HUES64 (cell line): Measurements from ENCODE around the gene CIAO2B.
"Not testable (repeated sequence)": the region's sequence is repeated elsewhere in the genome, so short reads cannot be mapped to it uniquely, and the experiment has no call there.

ENCODE experiments used
- H3K27ac ChIP-seq: 2 replicates; pipeline ENCODE4 v1.7.0; 2013; ENCODE audit warnings: low read depth, low read length, inconsistent platforms
- H3K27me3 ChIP-seq: 2 replicates; pipeline ENCODE4 v1.6.1; 2013; ENCODE audit warnings: mild to moderate bottlenecking, low read length; ENCODE audit not compliant: insufficient read depth
- H3K36me3 ChIP-seq: 2 replicates; pipeline ENCODE4 v1.6.1; 2013; ENCODE audit warnings: mild to moderate bottlenecking, low read length; ENCODE audit not compliant: insufficient read depth
- H3K4me1 ChIP-seq: 2 replicates; pipeline ENCODE4 v1.6.1; 2013; ENCODE audit warnings: mild to moderate bottlenecking, low read length, moderate library complexity; ENCODE audit not compliant: insufficient read depth
- H3K4me3 ChIP-seq: 2 replicates; pipeline ENCODE4 v1.5.1; 2013; ENCODE audit warnings: mild to moderate bottlenecking, low read length, moderate library complexity
- H3K9ac ChIP-seq: 2 replicates; pipeline ENCODE4 v1.6.1; 2013; ENCODE audit warnings: mild to moderate bottlenecking, low read depth, low read length
- H3K9me3 ChIP-seq: 2 replicates; pipeline ENCODE4 v1.6.1; 2013; ENCODE audit warnings: low read depth, low read length; ENCODE audit not compliant: insufficient read depth
- WGBS: fragments of 150-250, 120-280 bp; methylation state at CpG from one replicate; pipeline ENCODE4 v1.1.7; 2013; ENCODE audit warnings: missing lambda C conversion rate; 5-methylcytosine and 5-hydroxymethylcytosine counted together

Gene CIAO2B

GRCh38 chr16:66946541-66946940, 12.3 kb upstream of the CIAO2B start:
- no peak overlapping the region for H3K4me3 ChIP-seq
- H3K27me3 ChIP-seq: peaks cover 25% of the 10 kb centered on the region
- H3K9me3 ChIP-seq: 0 out of 2 replicates have a peak, but pooled peaks cover 4% of the 10 kb centered on the region
- H3K36me3 ChIP-seq: peaks cover 22% of the 10 kb centered on the region
- WGBS: 91% methylated on average over 7 of the region's 7 CpGs
- no peak overlapping the region for H3K27ac ChIP-seq
- no peak overlapping the region for H3K9ac ChIP-seq
- H3K4me1 ChIP-seq: no peaks in the 10 kb centered on the region

GRCh38 chr16:66945939-66946338, 11.7 kb upstream of the CIAO2B start:
- Histone ChIP-seq H3K36me3 (peaks cover 27% of the 10 kb centered on the region), H3K9ac (no peak overlapping the region), H3K27me3 (peaks cover 25% of the 10 kb centered on the region), H3K27ac (no peak overlapping the region), H3K9me3 (no peaks in the 10 kb centered on the region), H3K4me1 (no peaks in the 10 kb centered on the region), H3K4me3 (no peak overlapping the region)
- 95% methylated on average over 4 of the region's 4 CpGs for WGBS

DNA sequence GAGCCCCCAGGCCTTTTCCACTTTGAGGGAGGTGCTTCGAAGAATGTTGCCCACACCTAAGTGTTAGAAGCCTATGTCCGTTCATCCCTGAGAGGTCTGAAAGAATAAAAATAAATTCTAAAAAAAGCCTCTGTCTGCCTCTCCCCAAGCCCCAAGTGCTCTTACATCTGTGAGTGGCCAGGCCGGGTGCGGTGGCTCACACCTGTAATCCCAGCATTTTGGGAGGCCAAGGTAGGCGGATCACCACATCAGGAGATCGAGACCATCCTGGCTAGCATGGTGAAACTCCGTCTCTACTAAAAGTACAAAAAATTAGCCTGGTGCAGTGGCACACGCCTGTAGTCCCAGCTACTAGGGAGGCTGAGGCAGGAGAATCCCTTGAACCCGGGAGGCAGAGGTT, 10.8 kb upstream of the CIAO2B start:
- not testable (repeated sequence) for H3K27ac ChIP-seq, H3K4me1 ChIP-seq, H3K4me3 ChIP-seq, H3K9me3 ChIP-seq, H3K9ac ChIP-seq
- Histone ChIP-seq H3K27me3 (peaks cover 25% of the 10 kb centered on the region), H3K36me3 (peaks cover 35% of the 10 kb centered on the region)
- 94% methylated on average over 9 of the region's 9 CpGs for WGBS

GRCh38 chr16:66944054-66944441, 9.8 kb upstream of the CIAO2B start:
- Histone ChIP-seq H3K9me3 (no peaks in the 10 kb centered on the region), H3K9ac (no peak overlapping the region), H3K27ac (no peak overlapping the region), H3K36me3 (peaks cover 38% of the 10 kb centered on the region), H3K4me3 (no peak overlapping the region), H3K4me1 (no peaks in the 10 kb centered on the region), H3K27me3 (peaks cover 17% of the 10 kb centered on the region)
- 100% methylated on average over 3 of the region's 5 CpGs for WGBS

- peaks cover 38% of the 10 kb centered on the region for H3K36me3 ChIP-seq
- H3K27me3 ChIP-seq: peaks cover 12% of the 10 kb centered on the region
- H3K9me3 ChIP-seq: no peaks in the 10 kb centered on the region
- WGBS: 95% methylated on average over 15 of the region's 15 CpGs
- H3K4me1 ChIP-seq: no peaks in the 10 kb centered on the region
- no peak overlapping the region for H3K9ac ChIP-seq
- no peak overlapping the region for H3K27ac ChIP-seq
- no peak overlapping the region for H3K4me3 ChIP-seq
These were observed 9.3 kb upstream of the CIAO2B start for GRCh38 chr16:66943426-66944053.

- WGBS: 93% methylated on average over 5 of the region's 5 CpGs
- no peak overlapping the region for H3K27ac ChIP-seq
- no peaks in the 10 kb centered on the region for H3K9me3 ChIP-seq
- H3K4me3 ChIP-seq: no peak overlapping the region
- H3K27me3 ChIP-seq: peaks cover 6% of the 10 kb centered on the region
- no peaks in the 10 kb centered on the region for H3K4me1 ChIP-seq
- no peak overlapping the region for H3K9ac ChIP-seq
- peaks cover 38% of the 10 kb centered on the region for H3K36me3 ChIP-seq
These were observed 8.8 kb upstream of the CIAO2B start for GRCh38 chr16:66942981-66943380.

GRCh38 chr16:66940236-66940635, 6.0 kb upstream of the CIAO2B start:
- Histone ChIP-seq H3K27me3 (peaks cover 9% of the 10 kb centered on the region), H3K9me3 (no peaks in the 10 kb centered on the region), H3K4me3 (no peak overlapping the region), H3K4me1 (no peaks in the 10 kb centered on the region), H3K9ac (no peak overlapping the region), H3K36me3 (peaks cover 38% of the 10 kb centered on the region), H3K27ac (no peak overlapping the region)
- WGBS: 95% methylated on average over 16 of the region's 16 CpGs

- Histone ChIP-seq H3K4me3 (no peak overlapping the region), H3K9ac (no peak overlapping the region), H3K27ac (no peak overlapping the region), H3K9me3 (no peaks in the 10 kb centered on the region), H3K36me3 (peaks cover 38% of the 10 kb centered on the region), H3K27me3 (peaks cover 13% of the 10 kb centered on the region), H3K4me1 (no peaks in the 10 kb centered on the region)
These were observed 5.2 kb upstream of the CIAO2B start for GRCh38 chr16:66939366-66939765.

DNA sequence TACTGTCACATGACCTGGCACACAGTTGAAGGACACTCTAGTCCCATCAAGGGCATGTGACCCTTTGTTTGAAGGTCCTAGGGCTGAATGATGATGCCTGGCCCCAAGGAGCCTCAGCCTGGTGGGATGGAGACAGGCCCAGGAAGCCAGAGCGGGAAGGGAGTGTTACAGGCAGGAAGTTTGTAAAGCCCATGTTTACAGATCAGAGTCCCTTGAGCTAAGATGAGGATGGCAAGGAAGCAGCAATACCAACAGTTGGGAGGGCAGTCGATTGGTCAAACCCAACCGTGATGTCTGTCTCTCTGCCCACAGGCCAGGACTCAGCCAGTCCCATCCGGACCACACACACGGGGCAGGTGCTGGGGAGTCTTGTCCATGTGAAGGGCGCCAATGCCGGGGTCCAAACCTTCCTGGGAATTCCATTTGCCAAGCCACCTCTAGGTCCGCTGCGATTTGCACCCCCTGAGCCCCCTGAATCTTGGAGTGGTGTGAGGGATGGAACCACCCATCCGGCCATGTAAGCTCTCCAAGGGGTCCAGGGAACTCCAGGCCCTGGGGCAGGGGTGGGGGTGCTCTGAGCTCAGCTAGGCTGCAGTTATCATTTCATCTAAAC, 3.6 kb upstream of the CIAO2B start:
- peaks cover 29% of the 10 kb centered on the region for H3K36me3 ChIP-seq
- 96% methylated on average over 10 of the region's 10 CpGs for WGBS
- H3K4me1 ChIP-seq: peaks cover 4% of the 10 kb centered on the region; the same call in 1 of the 2 replicates
- H3K9ac ChIP-seq: no peak overlapping the region
- H3K9me3 ChIP-seq: no peaks in the 10 kb centered on the region
- H3K4me3 ChIP-seq: no peak overlapping the region
- peaks cover 13% of the 10 kb centered on the region for H3K27me3 ChIP-seq
- no peak overlapping the region for H3K27ac ChIP-seq

- no peaks in the 10 kb centered on the region for H3K9me3 ChIP-seq
- peaks cover 13% of the 10 kb centered on the region for H3K27me3 ChIP-seq
- no peak overlapping the region for H3K4me3 ChIP-seq
- peaks cover 4% of the 10 kb centered on the region; the same call in 1 of the 2 replicates for H3K4me1 ChIP-seq
- H3K36me3 ChIP-seq: peaks cover 21% of the 10 kb centered on the region
- no peak overlapping the region for H3K9ac ChIP-seq
- WGBS: 95% methylated on average over 3 of the region's 4 CpGs
- no peak overlapping the region for H3K27ac ChIP-seq
These were observed 2.8 kb upstream of the CIAO2B start for GRCh38 chr16:66936889-66937554.

- Histone ChIP-seq H3K27me3 (peaks cover 13% of the 10 kb centered on the region), H3K9ac (no peak overlapping the region), H3K9me3 (no peaks in the 10 kb centered on the region), H3K4me1 (peaks cover 4% of the 10 kb centered on the region; the same call in 1 of the 2 replicates), H3K4me3 (no peak overlapping the region), H3K27ac (no peak overlapping the region), H3K36me3 (peaks cover 15% of the 10 kb centered on the region)
- WGBS: 95% methylated on average over 6 of the region's 6 CpGs
These were observed 2.3 kb upstream of the CIAO2B start for GRCh38 chr16:66936462-66936861.
